Choroid plexus epithelial cell (primary cell): ENCODE data around the gene MACF1.

Experiments used
- DNase-seq: peaks from one replicate; pipeline ENCODE4 v3.0.0-alpha.2; 2010; ENCODE audit warnings: low read depth
- H3K4me3 ChIP-seq: 2 replicates; pipeline ENCODE4 v1.5.1; 2011; ENCODE audit warnings: low read depth, mild to moderate bottlenecking, control low read depth, low read length, moderate library complexity
- TF ChIP-seq, protein P1 (sequence below): conservative IDR thresholded peaks from 2 replicates; pipeline ENCODE4 v1.5.1; 2011; ENCODE audit warnings: low read depth, mild to moderate bottlenecking, control low read depth, inconsistent platforms, low read length, moderate library complexity

Gene MACF1

DNA sequence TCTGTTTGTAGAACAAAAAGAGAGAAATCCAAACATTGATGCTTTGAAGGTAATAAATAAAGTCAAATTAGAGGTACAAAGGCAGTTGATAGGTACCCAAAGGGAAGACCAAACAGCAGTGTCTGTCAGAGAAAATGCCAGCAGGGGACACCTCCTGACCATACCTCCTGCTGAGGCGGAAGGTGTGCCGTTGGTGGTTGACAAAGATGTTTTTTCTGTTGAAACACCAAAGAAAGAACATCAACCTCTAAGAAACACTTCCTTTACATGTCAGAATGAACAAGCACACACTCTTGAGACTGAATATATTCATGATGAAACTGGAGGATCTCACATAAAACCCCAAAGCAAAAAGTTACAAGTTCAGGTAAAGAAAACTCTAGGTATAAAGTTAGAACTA, 128.3 kb downstream of the MACF1 start:
- TF ChIP-seq, protein P1, sequence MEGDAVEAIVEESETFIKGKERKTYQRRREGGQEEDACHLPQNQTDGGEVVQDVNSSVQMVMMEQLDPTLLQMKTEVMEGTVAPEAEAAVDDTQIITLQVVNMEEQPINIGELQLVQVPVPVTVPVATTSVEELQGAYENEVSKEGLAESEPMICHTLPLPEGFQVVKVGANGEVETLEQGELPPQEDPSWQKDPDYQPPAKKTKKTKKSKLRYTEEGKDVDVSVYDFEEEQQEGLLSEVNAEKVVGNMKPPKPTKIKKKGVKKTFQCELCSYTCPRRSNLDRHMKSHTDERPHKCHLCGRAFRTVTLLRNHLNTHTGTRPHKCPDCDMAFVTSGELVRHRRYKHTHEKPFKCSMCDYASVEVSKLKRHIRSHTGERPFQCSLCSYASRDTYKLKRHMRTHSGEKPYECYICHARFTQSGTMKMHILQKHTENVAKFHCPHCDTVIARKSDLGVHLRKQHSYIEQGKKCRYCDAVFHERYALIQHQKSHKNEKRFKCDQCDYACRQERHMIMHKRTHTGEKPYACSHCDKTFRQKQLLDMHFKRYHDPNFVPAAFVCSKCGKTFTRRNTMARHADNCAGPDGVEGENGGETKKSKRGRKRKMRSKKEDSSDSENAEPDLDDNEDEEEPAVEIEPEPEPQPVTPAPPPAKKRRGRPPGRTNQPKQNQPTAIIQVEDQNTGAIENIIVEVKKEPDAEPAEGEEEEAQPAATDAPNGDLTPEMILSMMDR = no peak
- DNase-seq = no peak
- no peak overlapping the region for H3K4me3 ChIP-seq

DNA sequence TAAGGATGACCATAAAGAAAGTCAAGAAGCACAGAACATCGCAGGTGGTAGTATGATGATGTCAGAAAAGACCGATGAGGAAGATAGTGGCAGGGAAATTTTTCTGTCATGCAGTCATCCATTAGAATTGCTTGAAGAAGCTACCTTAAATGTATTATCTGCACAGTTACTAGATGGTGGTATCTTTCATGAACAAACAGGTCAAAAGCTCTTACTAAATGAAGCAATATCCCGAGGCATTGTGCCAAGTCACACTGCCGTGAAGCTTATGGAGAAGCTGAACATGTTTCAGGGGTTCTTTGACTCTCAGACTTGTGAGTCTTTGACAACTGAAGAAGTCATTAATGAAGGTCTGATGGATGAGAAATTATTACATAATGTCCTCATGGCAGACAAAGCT, 128.8 kb downstream of the MACF1 start:
- DNase-seq = peak; percentile 86
- TF ChIP-seq, protein P1 = no peak
- H3K4me3 ChIP-seq = no peak overlapping the region

DNA sequence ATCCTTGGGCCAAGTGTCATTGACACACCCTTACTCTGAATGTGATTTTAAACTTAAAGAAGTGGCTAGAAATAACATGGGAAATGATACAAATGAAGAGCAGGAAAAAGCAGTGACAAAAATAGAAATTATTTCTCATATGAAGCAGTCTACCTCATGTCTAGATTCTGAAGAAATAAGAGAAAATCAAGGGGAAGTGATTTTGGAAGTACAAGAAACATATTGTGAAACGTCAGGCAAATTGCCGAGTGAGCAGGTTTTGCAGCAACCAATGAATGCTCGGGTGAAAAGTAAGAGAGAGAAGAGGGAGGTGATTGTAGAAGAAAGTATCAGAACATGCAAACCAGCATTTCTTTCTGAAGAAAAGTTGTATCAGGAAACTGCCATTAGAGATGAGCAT, 130.7 kb downstream of the MACF1 start:
- peak; percentile 8 for DNase-seq
- H3K4me3 ChIP-seq = no peak overlapping the region
- TF ChIP-seq, protein P1 = no peak

DNA sequence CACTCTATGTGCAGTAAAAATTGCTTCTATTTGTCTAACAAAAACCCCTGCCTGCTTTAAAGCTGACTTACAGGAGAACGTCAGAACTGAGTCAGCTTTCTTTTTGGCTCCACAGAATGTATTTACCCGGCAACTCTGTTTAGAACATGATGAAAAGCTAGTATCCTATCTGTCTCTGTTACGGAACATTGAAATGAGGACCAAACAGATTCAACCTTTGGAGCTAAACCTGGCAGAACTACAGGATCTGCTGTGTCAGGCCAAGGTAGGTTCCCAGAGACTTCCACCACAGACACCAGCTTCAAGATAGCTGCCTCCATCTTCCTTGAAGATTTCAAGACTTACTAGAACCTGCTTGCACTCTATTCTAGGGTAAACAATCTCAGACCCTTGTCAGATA, 132.6 kb downstream of the MACF1 start:
- TF ChIP-seq, protein P1 = no peak
- no peak for DNase-seq
- H3K4me3 ChIP-seq = no peak overlapping the region

DNA sequence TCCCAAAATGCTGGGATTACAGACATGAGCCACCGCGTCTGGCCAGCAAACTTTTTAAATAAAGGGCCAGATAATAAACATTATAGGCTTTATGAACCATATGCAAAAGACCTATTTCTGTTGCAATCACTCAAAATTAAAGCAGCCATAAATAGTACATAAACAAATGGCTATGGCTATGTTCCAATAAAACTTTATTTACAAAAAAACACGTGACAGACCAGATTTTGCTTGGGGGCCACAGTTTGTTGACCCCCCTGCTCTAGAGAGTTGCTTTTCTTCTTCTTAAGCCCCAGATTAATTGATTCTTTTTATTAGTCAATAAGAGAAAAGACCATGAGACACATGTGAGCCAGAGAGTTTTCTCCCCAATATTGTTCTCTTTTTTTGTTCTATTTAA, 138.3 kb downstream of the MACF1 start:
- no peak for DNase-seq
- TF ChIP-seq, protein P1 = no peak
- H3K4me3 ChIP-seq = no peak overlapping the region

DNA sequence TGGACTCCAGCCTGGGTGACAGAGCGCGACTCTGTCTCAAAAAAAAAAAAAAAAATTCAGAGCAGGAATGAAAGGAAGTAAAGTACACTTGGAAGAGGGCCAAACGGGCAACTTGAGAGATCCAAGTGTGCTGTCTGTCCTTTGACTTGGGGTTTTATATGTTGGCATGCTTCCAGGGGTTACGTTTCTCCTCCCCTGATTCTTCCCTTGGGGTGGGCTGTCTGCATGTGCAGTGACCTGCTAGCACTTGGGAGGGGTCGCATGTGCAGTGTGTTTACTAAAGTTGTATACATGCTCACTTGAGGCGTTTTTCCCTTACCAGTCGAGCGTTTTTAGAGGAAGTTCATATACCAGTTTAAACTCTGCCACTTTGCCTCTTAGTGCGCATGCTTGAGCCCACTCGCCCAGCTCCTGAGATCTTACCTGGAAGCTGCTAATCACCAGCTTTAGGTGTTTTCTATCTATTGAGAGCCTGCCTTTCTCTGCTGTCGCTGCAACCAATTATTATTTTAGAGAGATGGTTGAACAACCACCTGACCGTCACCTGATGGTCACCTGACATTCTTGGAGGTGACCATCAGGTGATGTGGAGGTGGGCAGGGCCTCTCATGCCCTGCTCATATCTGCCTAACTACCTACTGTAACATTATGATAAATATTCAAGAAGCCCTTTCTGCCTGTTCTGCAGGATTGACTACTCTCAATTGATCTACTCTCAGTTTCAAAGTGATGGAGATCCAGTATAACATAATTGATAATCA, 140.1 kb downstream of the MACF1 start:
- no peak for DNase-seq
- H3K4me3 ChIP-seq = no peak overlapping the region

More for the DNA sequence above, 140.1 kb downstream of the MACF1 start:
- TF ChIP-seq, protein P1 = no peak
